Suprapubic skin (tissue), 4 donors: ENCODE data around the gene NAA35. TPM values are rescaled to one million over a fixed set of nuclear protein-coding genes. Genes with fewer than 3 reads are reported as not detected.

Experiments used
- DNase-seq, 2 donors: peaks; one replicate each; pipeline ENCODE4 v3.0.0-alpha.2; 2019; ENCODE audit warnings: low spot score in 2 of 2
- H3K27ac ChIP-seq: fragments of 200-600 bp; sonication (generic); one replicate; pipeline ENCODE4 v1.5.1; 2019
- H3K27me3 ChIP-seq: fragments of 200-600 bp; sonication (generic); one replicate; pipeline ENCODE4 v1.5.1; 2019
- H3K36me3 ChIP-seq: fragments of 200-600 bp; sonication (generic); one replicate; pipeline ENCODE4 v1.5.1; 2019
- H3K4me1 ChIP-seq: fragments of 200-600 bp; sonication (generic); one replicate; pipeline ENCODE4 v1.5.1; 2019
- H3K4me3 ChIP-seq: fragments of 200-600 bp; sonication (generic); one replicate; pipeline ENCODE4 v1.5.1; 2019; ENCODE audit warnings: mild to moderate bottlenecking
- H3K9me3 ChIP-seq: fragments of 200-600 bp; sonication (generic); one replicate; pipeline ENCODE4 v1.5.1; 2019
- EP300 ChIP-seq: sonication (generic); formaldehyde crosslinking; IDR thresholded peaks from one replicate; pipeline ENCODE4 v1.6.1; 2017; ENCODE audit warnings: antibody characterized with exemption
- POLR2A ChIP-seq, 2 donors: fragments of 450-650 bp; IDR thresholded peaks; one replicate each; pipeline ENCODE4 v1.6.1; 2017; ENCODE audit warnings: antibody characterized with exemption in 2 of 2, mild to moderate bottlenecking in 2 of 2, moderate library complexity in 2 of 2
- POLR2AphosphoS5 ChIP-seq, 3 donors: sonication (generic); formaldehyde crosslinking; IDR thresholded peaks; one replicate each; pipeline ENCODE4 v1.6.1; 2017; ENCODE audit warnings: antibody characterized with exemption in 3 of 3
- WGBS: methylation state at CpG from one replicate; pipeline ENCODE4 v1.1.5; 2018; 5-methylcytosine and 5-hydroxymethylcytosine counted together
- total RNA-seq, 4 donors: library from RNA; depleted of rRNA; stranded (reverse); fragments of >200 nt; gene quantifications; one replicate each; pipeline ENCODE4 v1.1.0, GENCODE V29; 2016
- TF ChIP-seq, protein P1 (sequence below), 2 donors: fragments of 200-600 bp in 1 of 2; fragments of 450-650 bp in 1 of 2; sonication (generic) in 1 of 2; IDR thresholded peaks; one replicate each; pipeline ENCODE4 v1.5.1; 2016 to 2019; ENCODE audit warnings: antibody characterized with exemption in 2 of 2, mild to moderate bottlenecking in 1 of 2, moderate library complexity in 1 of 2

Gene NAA35
- total RNA-seq, 4 donors from 2014 or later = 10.5 to 29.2 (median 13.2) TPM

DNA sequence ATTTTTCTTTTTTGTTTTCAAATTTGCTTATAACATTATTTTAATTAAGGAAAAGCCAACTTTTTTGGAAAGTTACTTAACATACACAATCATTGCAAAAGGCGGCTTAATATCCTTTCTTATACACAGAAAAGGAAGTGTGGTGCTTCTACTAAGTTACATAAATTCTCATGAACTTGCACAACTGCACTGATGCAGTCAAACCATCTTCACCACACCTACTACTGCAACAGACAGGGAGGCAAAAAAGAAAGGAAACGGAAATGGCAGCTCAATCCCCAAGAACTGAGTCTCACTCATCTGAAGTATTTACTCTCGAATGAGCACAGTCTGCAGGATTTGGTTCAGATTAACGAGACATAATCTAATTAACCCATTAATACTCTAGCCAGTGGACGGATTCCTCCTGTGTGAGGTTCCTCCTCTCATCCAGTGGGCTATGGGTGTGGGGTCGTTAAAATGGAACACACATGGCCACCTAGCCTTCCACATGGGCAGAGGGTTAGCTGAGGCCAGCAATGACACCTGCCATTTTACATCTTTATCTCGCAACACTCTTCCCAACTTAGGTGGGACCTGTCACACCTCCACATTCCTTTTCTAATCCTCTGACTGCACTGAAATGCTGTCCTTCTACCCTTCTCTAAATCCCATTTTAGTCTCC, 128.4 kb downstream of the NAA35 start:
- DNase-seq = no peak
- TF ChIP-seq, protein P1, sequence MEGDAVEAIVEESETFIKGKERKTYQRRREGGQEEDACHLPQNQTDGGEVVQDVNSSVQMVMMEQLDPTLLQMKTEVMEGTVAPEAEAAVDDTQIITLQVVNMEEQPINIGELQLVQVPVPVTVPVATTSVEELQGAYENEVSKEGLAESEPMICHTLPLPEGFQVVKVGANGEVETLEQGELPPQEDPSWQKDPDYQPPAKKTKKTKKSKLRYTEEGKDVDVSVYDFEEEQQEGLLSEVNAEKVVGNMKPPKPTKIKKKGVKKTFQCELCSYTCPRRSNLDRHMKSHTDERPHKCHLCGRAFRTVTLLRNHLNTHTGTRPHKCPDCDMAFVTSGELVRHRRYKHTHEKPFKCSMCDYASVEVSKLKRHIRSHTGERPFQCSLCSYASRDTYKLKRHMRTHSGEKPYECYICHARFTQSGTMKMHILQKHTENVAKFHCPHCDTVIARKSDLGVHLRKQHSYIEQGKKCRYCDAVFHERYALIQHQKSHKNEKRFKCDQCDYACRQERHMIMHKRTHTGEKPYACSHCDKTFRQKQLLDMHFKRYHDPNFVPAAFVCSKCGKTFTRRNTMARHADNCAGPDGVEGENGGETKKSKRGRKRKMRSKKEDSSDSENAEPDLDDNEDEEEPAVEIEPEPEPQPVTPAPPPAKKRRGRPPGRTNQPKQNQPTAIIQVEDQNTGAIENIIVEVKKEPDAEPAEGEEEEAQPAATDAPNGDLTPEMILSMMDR (IDR thresholded peaks at IDR 0.05) = no peak
- no peak for TF ChIP-seq POLR2A (IDR thresholded peaks at IDR 0.05)
- TF ChIP-seq EP300 = no peak
- no peak for TF ChIP-seq POLR2AphosphoS5 (IDR thresholded peaks at IDR 0.05)
- Histone ChIP-seq H3K27me3 (no peaks in the 10 kb centered on the region), H3K4me1 (no peaks in the 10 kb centered on the region), H3K4me3 (no peak overlapping the region), H3K27ac (no peak overlapping the region), H3K9me3 (no peaks in the 10 kb centered on the region), H3K36me3 (no peaks in the 10 kb centered on the region)
- 79% methylated on average over 7 of the region's 7 CpGs for WGBS

Other genes starting within 250 kb of the NAA35 start
- gene AGTPBP1, start 199.2 kb upstream of the NAA35 start, total RNA-seq = 10 to 100 TPM; 12.0 to 19.4 (median 15.7) TPM
- 10 to 100 TPM in 3 of 4 donors, 1 to 10 TPM in 1; 6.6 to 10.6 (median 10.3) TPM for gene GOLM1, start 158.4 kb downstream of the NAA35 start, total RNA-seq